Measurements from ENCODE around the gene SENP1.

The SENP1 gene

GRCh38 chr12:48074266-48074665, 31.6 kb downstream of the SENP1 start:
- no peak for TF ChIP-seq CTCF (IDR thresholded peaks at IDR 0.05; ENCODE audit: low read depth, low read length)
- no peak for DNase-seq (ENCODE audit: extremely low read depth, low read depth)

GRCh38 chr12:48072266-48072665, 33.6 kb downstream of the SENP1 start:
- no peak for DNase-seq (ENCODE audit: extremely low read depth, low read depth)
- no peak for TF ChIP-seq CTCF (IDR thresholded peaks at IDR 0.05; ENCODE audit: low read depth, low read length)

GRCh38 chr12:48071808-48072207, 34.1 kb downstream of the SENP1 start:
- DNase-seq (ENCODE audit: extremely low read depth, low read depth) = no peak
- TF ChIP-seq CTCF (IDR thresholded peaks at IDR 0.05; ENCODE audit: low read depth, low read length) = no peak

- no peak for DNase-seq (ENCODE audit: extremely low read depth, low read depth)
- TF ChIP-seq CTCF (IDR thresholded peaks at IDR 0.05; ENCODE audit: low read depth, low read length) = no peak
These were observed 35.1 kb downstream of the SENP1 start for GRCh38 chr12:48070731-48071130.

- no peak for TF ChIP-seq CTCF (IDR thresholded peaks at IDR 0.05; ENCODE audit: low read depth, low read length)
These were observed 35.8 kb downstream of the SENP1 start for GRCh38 chr12:48070033-48070432.

GRCh38 chr12:48069241-48069640, 36.6 kb downstream of the SENP1 start:
- DNase-seq (ENCODE audit: extremely low read depth, low read depth) = no peak
- no peak for TF ChIP-seq CTCF (IDR thresholded peaks at IDR 0.05; ENCODE audit: low read depth, low read length)

More at GRCh38 chr12:48070033-48070432, 35.8 kb downstream of the SENP1 start:
- DNase-seq (ENCODE audit: extremely low read depth, low read depth) = no peak

- no peak for DNase-seq (ENCODE audit: extremely low read depth, low read depth)
- no peak for TF ChIP-seq CTCF (IDR thresholded peaks at IDR 0.05; ENCODE audit: low read depth, low read length)
These were observed 37.4 kb downstream of the SENP1 start for GRCh38 chr12:48068457-48068856.
